ENCODE measurements around the gene CUL2.
"Not testable (repeated sequence)": the region's sequence is repeated elsewhere in the genome, so short reads cannot be mapped to it uniquely, and the experiment has no call there.

The CUL2 gene

DNA sequence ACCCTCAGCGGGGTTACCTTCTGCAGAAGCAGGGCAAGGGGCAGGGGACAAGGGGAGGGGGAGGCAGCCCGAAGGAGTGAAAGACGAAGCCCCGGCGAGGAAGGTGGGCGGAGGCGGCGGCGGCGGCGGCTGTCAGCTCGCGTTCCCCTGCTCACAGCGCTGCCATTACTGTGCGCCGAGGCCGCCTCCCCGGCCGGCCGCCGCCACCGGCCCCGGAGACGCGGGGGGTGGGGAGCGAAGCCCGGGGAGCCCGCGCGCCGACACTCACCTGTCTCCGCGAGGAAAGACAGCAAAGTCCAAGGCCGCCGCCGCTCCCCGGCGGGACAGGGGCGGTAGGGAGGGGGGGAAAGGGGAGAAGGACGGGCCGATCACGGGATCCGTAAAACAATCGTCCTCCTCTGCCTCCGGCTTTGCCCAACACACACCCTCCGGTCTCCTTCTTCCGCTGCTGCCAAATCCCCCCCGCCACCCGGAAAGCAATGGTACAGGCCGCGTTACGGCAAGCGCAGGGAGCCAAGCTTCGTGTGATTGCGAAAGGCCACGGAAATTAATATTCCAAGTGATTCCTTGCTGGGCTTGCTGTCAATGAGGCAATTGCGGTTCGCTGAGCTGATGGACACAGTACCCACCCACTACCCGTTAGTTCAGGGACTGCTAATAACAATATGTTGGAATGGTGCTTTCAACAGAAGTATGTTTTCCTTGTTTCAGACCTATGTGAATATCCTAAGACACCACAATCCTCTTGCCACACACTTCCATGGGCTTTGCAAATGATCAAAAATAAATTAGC lies at the start of gene CUL2:
TSS of gene CUL2 (minus strand) at position 180 of the 793 bp plus-strand sequence. CDS start 19,024 bp downstream, outside the sequence.
- DNase-seq (ENCODE audit: low spot score), result peak; percentile 97

DNA sequence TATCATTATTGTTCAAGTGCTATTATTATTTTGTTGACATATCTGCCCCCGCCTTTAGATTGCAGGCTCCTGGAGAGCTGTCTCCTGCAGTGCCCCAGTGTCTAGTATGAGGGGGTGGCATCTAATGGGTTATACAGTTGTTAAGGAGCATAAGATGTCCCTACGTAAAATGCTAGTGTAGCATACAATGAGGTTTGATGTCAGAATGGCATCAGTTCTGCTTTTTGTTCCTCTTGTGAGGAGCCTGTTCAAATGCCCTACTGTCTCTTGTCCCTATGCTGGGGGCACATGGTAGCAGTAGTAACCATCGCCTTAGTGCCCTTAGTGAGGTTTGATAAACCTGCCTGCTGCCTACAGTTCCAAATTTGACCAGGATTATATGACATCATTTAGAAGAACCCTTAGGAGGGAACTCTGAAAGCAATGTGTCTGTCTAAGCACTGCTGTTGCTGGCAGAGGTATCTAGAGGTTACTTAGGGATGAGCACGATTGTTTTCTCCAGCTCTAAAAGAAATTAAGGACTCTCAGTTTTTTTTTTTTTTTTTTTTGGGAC lies 46.2 kb upstream of the CUL2 start:
- no peak for DNase-seq (ENCODE audit: low spot score)

DNA sequence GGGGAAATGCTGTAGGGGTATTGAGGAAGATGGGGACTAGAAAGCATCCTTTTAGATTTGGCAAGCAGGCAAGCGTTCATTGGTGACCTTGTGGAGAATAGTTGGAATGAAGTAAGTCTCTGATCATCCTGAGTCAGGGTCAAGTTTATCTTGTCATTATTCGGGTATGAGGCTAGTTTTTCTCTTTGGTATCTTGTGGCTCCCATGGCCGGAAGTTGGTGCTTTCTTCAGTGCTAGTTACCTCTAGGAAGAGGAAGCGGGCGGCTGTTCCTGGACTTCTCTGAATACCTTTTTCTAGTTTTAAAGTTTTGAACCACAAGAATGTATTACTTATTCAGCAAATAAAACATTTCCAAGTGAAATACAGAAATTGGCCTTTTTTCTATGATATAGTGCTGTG lies 45.7 kb upstream of the CUL2 start:
- DNase-seq (ENCODE audit: low spot score), result no peak

DNA sequence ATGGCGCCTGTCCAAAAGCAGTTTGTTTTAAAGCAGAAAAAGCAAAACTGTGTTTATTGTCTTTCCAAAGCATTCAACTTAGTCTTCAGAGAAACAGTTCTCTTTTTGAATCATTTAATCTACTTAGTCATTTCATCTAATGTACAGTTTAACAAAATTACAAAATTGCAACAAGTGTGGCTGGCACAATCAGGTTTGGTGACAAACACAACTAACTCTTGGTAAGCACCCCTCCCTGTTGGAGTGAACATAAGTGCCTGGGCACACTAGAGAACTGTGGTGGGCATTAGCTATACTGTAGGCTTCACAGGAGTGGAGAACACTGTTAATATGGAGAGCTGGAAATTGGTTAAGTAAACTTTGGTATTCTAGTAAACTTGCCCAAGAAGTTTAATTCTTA lies 43.4 kb upstream of the CUL2 start:
- DNase-seq (ENCODE audit: low spot score), result no peak

- DNase-seq (ENCODE audit: low spot score), result no peak
Measured at GRCh38 chr10:35132727-35133126, 42.6 kb upstream of the CUL2 start.

DNA sequence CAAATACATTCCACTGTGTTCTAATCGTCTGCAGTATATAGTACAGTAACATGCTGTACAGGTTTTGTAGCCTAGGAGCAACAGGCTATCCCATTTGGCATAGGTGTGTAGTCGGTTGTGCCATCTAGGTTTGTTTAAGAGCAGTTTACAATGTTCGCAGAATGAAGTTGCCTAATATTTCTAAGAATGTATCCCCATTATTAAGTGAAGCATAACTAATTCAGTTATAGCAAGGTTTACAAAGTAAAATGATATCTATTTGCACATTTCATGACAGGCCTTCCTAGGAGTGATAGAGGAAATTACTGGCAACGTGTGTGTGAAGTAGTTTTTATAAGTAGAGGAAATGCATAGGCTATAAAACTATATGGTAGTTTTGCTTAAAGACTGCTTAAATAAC lies 40.5 kb upstream of the CUL2 start:
- no peak for DNase-seq (ENCODE audit: low spot score)

- no peak for DNase-seq (ENCODE audit: low spot score)
Measured at GRCh38 chr10:35129185-35129674, 39.1 kb upstream of the CUL2 start.

DNA sequence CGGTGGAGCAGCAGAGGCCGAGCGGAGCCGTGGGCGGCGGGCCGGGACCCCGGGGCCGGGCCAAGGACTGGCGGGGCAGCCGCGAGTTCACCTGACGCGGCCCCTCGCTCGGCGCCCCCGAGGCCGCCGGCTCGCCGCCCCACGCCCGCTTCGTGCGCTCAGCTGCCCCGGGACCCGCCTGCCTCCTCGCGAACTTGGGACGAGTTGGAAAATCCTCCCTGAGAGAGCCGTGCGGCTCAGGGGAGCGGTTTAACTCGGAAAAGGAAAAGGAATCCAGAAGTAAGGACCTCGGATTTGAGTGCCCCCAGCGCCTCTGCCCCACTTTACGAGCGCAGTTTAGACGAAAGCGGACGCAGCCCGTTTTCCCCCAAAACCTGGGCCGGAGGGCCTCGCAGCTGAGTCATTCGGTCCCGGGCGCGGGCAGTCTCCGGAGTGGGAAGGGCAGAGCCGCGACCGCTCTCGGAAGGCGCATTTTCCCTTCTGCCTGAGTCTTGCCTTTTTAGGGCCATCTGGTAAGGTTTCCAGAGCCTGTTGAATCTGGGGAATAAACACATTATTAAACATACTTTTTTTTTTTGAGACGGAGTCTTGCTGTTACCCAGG lies 37.2 kb upstream of the CUL2 start:
- DNase-seq (ENCODE audit: low spot score), result peak; percentile 84

DNA sequence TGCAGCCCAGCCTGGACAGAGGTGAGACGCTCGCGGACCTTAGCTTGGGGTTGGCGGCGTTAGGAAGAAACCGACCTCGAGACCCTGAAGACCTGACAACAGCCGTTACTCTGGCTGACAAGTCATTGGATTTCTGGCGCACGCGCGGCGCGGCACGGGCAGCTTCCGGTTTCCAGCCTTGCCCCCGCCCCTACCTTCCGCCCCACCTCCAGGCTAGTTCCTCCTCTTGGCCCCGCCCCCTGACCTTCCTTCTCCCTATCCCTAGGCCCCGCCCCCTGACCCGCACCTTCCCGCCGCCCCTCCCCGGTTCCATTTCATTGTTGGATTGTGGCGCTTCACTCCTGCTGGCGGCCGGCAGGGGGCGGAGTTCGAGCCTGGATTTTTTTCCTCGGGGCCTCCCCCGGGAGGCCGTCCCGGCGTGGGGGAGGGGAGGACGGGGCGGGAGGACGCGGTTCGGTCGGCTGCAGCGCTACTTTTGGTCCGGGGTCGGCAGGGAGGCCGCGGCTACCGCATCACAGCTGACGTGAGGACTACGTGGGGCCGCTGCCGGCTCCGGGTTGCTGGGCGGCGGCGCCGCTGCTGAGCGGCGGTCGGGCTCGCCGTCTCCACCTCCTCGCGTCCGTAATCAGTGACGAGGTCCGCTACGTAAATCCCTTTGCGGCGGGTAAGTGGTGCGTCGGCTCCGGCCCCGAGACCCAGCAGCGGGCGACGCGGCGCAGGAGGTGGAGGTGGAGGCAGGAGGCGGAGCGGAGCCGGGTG lies 36.6 kb upstream of the CUL2 start, which contains the start of gene CREM:
TSS of gene CREM (plus strand) at position 317 of the 759 bp plus-strand sequence. CDS start 10,990 bp downstream, outside the sequence.
- peak; percentile 98 for DNase-seq (ENCODE audit: low spot score)

DNA sequence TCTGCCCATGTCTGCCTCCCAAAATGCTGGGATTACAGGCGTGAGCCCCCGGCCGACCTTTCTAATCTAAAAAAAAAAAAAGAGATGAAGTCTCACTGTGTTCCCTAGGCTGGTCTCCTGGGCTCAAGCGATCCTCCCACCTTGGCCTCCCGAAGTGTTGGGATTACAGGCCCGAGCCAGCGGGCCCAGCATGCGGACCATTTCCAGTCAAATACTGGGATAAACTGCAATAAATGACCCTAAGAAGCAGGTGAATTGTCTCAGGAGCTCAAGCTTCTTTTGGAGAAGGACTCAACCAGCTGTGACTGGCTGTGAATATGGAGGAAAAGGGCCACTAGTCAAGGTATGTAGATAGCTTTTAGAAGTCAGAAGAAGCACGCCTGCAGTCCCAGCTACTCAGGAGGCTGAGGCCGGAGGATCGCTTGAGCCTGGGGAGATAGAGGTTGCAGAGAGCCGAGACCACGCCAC lies 36.0 kb upstream of the CUL2 start:
- no peak for DNase-seq (ENCODE audit: low spot score)

DNA sequence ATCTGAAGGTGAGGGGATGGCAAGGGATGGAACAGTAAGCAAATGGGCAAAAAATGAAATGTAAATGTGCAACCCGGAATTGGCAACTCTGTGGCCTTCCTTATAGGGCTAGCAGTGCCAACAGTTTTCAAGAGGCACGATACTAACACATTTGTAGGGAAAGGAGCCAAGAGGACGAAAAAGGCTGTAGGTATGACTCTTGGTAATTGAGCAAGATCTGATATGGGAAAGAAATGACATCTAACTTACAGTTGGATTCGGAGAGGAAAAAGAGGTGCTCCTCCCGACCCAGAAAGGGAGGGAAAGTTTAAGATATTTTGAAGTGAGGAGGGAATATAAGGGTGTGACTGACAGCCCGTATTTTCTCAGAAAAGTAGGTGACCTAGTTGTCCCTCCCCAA lies 34.4 kb upstream of the CUL2 start:
- DNase-seq (ENCODE audit: low spot score), result no peak

- DNase-seq (ENCODE audit: low spot score), result no peak
Measured at GRCh38 chr10:35119378-35119777, 29.2 kb upstream of the CUL2 start.

DNA sequence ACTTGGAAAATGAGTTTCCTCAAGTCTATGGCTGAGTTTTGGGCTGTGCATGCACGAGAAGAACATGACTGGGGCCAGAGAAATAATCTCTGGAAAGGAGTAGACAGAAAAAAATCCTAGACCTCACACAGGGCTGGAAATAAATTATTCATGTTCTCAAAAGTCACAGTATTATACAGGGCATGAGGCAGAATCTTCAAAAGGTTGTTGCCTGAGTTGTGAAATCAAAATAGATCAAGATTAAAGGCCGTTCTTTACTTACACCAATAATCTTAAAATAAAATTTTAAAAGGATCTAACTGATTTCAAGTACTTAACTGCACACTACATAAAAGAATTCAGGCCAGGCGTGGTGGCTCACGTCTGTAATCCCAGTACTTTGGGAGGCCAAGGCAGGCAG lies 22.4 kb upstream of the CUL2 start:
- no peak for DNase-seq (ENCODE audit: low spot score)

DNA sequence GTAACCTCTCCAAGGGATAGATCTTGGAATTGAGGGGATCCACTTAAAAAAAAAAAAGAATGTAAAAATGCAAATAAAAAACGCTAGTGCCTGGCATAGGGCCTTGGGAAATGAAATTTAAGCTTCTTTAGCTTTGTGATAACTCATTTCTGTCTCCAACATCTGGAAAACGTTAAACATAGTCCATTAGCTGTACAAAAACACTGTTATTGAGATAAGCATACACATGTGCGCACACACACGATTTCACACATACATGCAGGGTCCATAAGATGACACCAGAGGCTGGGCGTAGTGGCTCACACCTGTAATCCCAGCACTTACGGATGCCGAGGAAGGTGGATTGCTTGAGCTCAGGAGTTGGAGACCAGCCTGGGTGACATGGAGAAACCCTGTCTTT lies 13.7 kb upstream of the CUL2 start:
- no peak for DNase-seq (ENCODE audit: low spot score)

GRCh38 chr10:35097510-35097909 lies 7.4 kb upstream of the CUL2 start:
- DNase-seq (ENCODE audit: low spot score), result no peak

DNA sequence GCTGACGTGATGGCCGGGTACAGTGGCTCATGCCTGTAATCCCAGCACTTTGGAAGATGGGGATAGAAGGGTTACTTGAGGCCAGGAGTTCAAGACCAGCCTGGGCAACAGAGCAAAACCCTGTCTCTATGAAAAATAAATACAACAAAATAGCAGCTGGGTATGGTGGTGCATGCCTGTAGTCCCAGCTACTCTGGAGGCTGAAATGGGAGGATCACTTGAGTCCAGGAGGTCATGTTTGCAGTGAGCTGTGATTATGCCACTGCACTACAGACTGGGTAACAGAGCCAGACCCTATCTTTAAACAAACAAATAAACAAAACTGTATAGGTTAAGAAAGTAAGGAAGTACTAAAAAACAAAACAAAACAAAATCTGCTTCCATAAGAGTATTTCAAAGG lies 6.2 kb upstream of the CUL2 start:
- DNase-seq (ENCODE audit: low spot score), result no peak

GRCh38 chr10:35092851-35093250 lies 2.7 kb upstream of the CUL2 start:
- no peak for DNase-seq (ENCODE audit: low spot score)

GRCh38 chr10:35091994-35092790 lies 2.1 kb upstream of the CUL2 start:
- DNase-seq (ENCODE audit: low spot score), result no peak

GRCh38 chr10:35089611-35090161 lies 455 bp downstream of the CUL2 start:
- peak; percentile 38 for DNase-seq (ENCODE audit: low spot score)

DNA sequence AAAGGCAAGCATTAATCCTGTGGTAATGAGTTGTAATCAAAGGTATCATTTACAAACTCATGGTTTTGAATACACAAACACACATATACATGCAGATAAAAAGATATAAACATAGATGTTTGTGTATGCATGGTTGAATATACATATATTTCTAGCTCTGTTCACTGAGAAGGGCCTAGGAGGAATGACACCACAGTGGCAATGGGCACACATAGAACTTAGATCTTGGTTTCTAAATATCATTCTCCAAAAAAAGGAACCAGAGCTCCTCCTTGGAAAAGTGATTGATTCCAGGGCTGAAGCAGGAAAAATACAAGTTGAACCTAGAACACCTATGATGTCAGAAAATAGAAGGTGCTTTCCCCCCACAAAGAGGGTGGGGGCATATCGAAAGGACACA lies 6.9 kb downstream of the CUL2 start:
- no peak for DNase-seq (ENCODE audit: low spot score)

- not testable (repeated sequence) for DNase-seq (ENCODE audit: low spot score)
Measured at GRCh38 chr10:35080261-35080660, 9.9 kb downstream of the CUL2 start.

All from AG20443 (cell line).